HG02840 (cell line): ENCODE data around the gene DIPK1C.

ENCODE experiments used
- ATAC-seq: cut with Tn5 transposase; IDR thresholded peaks from one replicate; pipeline ENCODE4 v1.9.1; 2021; ENCODE audit warnings: mild to moderate bottlenecking, moderate library complexity, moderate number of reproducible peaks; ENCODE audit not compliant: unreplicated experiment, low FRiP score

DIPK1C gene

DNA sequence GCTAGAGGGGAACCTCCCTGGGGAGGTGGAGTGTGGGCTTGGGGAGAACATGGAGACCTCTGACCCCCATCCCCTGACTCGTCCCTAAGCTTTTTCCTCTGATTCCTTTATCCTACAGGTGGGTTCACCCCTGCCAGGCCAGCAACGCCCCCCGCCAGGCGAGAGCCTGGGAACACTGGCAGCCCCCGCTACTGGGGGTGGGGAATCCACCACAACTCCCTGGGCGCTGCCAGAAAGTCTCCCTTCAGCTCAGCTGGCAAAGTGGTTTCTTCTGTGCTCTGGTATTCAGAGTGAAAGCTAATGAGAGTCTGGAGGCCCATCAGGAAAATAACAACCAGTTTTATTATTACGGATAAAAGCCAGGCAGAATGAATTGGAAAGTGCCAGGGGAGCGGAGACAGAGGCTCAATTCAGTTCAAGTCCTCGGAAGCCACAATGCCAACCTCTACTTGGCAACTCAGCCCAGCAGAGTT, 2.8 kb downstream of the DIPK1C start:
- no peak for ATAC-seq

DNA sequence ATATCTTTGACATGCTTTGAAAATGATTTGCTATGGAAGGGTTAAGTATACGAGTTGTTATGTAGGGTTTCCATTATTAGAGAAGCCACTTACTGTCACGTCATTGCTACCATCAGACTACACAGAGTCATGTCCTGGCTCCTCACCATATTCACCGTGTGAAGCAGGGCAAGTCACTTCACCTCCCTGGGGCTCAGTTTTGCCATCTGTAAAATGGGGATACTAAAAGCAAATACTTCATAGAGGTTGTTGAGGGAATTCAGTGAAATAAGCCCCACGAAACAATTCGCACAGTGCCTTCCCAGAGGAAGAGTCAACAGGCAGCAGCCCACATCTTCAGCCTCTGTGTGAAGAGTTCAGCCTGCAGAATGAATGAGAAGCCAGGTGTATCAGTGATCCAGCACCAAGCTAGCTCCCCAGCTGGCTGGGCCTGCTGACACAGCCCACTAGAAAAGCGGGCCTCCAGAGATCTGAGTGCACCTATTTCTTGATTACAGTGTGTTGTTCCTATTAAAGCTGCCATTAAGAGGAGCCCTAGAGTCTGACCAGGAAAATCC, 3.4 kb downstream of the DIPK1C start:
- no peak for ATAC-seq

DNA sequence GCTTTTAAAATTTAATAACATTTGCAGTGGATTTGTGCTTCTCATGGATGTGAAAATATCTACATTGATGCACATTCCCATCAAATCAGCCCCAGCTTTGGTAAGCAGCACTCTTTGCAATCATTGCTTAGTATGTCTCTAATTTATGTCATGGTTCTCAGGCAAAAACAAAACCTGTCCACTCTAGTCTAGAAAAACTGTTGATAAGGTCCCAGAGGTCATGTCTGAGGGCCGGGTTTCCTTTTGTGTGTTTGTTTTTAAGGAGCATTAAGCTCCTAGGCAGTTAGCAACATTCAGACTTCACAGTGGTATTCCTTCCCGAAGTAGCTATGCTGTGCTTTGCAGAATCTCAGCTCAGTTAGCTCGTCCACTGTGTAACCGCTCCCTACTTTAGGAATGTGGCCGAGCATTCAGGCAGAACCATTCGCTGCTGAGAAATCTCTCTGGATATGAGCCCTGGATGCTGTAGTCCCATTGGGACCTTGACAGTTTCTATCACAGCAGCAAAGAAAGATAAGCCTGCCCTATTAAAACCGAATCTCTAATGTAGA, 4.0 kb downstream of the DIPK1C start:
- no peak for ATAC-seq

DNA sequence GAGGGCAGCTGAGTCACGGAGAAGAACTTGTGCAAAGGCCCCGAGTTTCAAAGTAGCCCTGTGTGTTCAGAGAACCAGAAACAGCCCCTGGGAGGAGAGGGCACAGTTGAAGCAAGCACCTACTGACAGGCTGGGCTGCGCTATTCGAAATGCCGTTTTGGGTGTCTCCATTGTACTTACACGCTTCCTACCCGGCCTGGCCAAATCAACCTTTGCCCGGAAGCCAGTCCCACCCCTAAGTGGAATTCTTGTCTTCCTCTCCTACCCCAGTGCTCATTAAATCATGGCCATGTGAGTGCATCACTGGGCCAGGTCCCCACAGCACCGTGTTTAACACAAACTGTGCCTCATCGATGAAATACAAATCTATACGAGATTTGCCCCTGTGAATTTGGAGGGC, 6.0 kb downstream of the DIPK1C start:
- no peak for ATAC-seq

DNA sequence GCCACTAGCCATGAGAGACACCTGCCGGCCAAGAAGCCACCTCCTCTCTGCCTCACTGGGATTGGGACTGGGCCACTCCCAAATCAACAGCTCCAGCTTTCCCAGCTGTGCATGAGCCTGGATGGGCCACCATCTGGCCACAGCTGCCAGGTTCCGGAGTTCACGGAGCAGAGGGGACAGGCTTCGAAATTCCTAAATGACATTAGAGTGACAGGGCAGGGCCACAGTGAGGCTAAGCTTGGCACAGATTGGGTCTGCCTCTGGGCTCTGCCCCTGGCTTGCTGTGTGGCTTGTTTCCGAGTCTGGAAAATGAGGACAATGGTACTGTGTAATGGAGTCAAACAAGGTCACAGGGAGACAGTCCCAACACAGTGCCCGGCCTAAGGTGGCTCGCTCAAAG, 6.5 kb downstream of the DIPK1C start:
- no peak for ATAC-seq

DNA sequence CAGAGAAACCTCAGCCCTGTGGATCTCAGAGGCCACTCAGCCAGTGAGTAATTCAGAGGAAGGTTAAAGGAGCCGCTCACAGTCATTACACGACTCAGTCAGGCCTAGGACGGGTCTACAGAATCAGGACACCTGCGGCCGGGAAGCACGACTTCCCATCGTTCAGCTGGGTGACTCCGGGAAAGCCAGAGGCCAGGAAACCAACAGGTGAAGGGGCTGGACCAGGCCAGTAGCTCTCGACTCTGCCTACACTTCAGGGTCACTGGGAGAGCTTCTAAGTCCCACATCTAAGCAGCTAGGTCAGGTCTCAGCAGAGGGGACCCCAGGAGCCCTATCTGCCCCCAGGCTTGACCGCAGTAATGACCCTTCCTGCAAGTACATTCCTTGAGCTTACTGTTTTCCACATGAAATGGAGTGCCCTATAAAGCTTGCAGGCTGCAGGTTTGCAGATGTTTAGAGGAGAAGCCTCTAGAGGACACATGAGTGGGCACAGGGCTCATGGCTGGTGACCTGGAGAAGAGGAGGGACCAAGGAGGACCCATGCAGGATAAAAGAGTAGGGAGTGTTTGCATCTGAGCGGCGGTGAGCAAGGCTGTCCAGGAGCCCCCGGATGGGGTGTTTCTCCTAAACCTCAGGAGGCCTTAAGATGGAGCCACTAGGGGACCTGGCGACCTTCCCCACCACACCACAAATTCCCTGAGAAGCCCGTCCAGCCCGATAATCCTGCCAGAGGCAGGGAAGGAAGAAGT, 9.5 kb downstream of the DIPK1C start:
- ATAC-seq: no peak

DNA sequence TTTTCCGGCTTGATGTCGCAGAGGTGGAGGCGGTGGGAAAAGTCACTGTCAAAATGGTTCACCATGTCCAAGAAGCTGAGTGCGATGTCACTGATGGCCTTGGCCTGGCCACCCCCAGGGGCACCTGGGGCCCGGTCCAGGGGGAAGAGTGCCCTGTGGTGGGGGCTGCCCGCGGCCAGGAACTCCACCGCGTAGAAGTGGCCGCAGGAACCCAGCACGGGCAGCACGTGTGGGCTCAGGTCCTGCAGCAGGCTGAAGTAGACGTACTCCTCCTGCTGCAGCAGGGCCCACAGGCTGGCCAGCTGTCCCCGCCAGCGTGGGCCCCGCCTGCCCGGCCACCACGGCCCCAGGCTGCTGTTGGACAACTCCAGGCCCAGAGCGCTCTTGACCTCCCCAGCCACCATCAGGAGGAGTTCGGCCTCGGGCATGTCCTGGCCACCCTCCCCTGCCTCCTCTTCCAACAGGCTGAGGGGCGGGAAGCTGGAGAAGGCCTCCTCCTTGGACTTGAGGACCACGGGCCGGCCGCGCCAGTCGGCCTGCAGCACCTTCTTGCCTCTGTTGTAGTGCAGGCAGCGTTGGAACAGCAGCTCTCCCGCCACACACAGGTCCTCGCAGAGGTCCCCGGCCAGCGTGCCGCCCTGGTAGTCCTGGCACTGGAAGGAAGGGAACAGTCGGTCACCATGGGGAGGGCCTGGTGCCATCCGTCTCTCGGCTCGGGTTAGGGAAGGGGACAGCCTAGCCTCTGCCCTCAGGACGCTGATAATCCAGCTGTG, 10.3 kb downstream of the DIPK1C start:
- ATAC-seq: no peak

DNA sequence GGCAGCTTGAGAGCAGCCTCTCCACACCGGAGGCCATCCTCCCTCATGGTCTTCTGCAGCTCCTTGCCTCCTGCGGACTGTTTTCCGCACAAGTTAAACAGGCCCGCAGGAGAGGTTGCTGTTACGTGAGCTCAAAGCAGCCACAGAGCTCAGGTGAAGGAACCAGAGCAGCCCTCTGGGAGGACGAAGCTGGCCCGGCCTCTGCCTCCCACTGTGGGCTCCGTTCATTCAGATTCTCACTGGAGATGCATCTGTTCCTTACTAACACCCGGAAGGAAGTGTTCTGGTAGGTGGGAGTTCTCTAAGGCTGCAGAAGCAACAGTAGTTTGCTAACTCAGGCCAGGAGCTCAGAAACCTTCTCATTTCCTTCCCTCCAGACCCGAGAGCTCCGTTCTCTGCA, 10.9 kb downstream of the DIPK1C start:
- ATAC-seq: no peak

DNA sequence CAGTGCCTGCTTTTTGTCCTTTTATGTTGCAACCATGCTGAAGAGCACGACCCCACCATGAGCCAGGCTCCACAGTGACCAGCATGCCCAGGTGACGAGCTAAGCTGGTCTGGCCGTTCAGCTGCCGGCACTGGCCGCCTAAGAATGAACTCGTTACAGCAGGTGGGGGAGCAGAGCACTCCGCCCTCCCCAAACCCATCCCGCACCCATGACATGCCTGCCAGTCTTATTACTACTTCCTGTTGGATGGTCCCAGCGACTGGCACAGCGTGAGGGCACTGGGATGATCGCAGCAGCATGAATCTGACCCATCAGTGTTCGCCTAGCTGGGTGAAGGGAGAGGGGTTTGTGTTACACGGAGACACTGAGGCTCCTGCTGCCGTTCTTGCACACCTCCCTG, 11.5 kb downstream of the DIPK1C start:
- no peak for ATAC-seq

DNA sequence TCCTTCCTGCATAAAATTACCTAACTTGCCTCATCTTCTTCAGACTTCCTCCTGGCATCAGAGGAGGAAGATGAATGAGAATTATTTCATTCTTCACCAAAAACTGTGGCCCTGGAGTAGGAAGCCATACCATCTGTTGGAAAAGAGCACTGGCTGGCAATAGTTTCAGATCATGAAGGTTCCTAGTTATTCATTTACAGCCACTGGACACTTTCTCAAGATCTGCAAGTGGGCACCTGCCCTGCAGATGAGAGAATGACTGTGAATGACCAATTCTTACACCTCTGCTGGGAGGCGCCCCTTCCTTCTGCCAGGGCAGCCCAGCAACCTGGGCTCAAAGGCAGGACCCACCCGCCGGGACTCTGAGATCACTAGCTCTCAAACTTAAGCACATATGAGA, 13.0 kb downstream of the DIPK1C start:
- ATAC-seq: no peak

DNA sequence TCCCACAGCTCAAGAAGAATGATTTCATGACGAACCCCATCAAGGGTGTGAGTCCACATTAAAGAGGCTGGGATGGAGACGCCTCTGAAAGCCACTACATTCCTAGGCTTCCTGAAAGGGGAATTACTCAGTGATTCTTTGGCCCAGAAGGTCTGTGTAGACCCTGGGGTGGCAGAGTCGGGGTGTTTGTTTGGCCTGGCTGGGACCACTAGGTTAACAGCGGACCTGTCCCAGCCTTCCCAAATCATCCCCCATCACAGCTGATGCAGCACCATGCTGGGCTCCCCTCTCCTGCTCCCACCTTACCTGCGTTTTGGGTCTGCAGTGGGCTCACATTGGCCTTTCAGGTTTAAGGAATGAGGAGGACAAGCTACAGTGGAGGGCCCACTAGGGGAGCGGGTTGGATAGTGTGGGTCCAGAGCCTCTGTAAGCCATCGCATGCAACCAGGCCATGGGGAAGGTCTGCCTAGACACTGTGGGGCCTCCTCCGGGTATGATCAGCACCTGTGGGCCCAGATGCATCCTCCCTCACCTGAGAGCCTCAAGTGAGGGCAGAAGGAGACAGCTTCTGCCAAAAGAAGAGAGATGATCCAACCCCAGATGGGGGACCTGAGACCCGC, 16.2 kb downstream of the DIPK1C start:
- no peak for ATAC-seq

DNA sequence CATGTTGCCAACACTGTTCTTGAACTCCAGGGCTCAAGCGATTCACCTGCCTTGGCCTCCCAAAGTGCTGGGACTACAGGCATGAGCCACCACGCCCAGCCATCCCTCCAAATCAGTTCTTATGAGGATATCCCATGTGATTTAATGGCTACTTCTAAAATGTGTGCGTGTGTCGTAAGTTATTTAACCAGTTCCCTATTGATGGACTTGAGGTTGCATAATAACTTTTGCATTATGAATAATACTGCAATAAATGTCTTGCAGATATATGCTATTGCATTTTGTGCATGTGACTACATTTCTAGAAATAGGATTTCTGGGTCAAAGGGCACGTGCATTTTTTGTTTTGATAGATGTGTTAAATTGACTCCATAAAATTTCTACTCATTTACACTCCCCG, 19.0 kb downstream of the DIPK1C start:
- no peak for ATAC-seq

DNA sequence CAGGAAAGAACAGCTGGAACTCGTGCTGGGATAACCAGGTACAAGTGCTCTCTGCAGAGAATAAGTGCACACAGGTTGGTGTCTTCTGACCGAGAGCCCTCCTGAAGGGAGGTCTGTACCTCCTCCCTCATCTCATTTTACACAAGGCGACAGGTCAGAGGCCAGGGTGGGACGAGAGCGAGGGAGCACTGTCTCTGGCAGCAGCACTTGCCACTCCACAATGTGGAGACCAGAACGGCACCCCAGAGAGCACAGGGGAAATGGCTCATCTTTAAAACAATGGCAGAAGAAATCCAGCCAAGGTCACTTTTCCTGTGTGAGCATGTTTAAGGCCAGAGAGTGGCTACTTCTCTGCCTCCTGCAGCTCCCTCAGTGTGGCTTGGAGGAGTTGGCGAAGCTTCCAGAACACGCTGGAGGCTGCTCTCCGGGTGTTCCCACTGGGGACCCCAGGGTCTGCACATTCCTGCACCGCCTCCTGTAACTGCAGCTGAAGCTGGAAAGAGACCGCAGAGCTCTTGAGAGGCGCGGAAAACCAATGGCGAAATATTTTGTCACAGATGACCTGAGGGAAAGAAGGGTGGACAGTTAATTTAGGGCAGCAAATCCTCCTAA, 20.8 kb downstream of the DIPK1C start:
- ATAC-seq: no peak

DNA sequence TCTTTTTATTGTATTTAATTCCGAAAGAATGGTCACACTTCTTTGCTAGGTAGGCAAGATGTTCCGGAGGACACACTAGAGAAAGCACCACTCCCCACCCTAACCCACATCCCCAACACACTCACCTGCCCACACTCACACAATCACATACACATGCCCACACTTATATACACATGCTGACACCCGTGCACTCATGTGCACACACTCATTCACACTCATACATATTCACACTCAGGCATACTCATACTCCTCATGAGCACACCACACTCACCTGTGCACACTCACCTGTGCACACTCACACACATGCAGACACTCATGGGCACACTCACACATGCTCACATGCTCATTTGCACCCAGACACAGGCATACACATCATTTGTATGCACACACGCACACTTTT, 21.4 kb downstream of the DIPK1C start:
- no peak for ATAC-seq

DNA sequence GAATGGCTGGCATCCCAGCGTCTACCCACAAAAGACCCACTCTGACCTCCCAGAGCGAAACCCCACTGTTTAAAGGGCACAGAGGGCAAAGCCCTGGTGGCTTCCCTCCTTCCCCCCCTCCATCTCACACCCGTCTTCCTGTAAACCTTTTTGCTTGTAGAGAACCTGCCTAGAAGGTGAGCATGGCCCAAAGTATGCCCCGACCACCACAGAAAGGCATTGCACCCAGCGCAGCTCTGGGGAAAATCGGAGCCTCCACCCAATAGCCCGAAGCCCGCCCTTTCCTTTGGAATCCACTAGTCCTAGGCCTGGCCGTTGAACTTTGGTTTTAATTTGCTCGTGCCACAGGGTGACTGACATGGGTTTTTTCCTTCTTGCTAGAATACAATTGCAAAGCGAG, 22.6 kb downstream of the DIPK1C start:
- ATAC-seq: no peak

DNA sequence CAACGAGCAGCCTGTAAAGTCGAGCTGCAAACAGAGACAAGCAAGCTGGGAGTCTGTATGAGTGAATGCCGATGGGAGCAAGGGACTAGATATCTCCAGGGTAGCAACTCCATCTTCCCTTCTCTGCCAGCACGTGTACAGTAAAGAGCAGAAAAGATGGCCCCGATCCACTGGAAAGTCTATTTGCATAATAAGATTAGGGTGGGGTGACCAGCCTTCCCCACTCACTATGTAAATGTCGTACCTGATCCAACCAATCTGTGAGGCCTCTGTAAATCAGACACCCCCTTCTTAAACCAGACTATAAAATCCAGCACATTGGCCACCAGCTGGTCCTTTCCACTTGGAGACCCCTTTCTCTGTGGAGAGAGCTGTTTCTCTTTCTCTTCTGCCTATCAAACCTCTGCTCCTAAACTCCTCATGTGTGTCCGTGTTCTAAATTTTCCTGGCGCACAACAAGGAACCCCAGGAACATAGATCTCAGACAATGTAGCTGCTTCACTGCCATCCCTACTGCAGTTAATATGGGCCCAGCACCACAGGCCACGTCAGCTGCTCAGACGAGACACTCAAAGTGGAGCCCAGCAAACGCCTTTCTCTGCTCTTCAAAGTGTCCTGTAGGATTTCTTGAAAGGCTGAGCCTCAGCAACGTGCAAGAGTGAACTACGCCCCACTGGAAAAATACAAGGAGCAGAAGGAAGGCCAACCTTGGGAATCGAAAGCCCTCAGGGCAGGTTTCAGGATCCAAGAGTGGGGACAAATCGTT, 26.1 kb downstream of the DIPK1C start:
- no peak for ATAC-seq

DNA sequence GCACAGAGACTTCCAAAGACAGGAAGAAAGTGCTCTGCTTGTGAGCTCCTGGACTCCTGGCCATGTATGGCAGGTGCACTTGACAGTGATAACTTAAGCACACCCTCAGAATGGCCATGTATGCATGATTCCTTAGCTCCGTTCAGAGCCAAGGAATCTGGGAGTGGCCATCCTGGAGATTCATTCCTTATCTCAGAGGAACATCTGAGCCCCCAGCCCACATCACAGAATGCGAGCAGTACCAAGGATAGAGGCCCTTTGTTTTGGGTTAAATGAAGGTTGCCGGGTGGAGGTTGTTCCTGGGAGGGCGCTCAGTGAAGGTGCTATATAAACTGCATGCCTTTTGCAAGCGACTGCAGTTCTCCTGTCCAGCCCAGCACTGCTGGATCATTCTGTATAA, 26.9 kb downstream of the DIPK1C start:
- ATAC-seq: no peak

DNA sequence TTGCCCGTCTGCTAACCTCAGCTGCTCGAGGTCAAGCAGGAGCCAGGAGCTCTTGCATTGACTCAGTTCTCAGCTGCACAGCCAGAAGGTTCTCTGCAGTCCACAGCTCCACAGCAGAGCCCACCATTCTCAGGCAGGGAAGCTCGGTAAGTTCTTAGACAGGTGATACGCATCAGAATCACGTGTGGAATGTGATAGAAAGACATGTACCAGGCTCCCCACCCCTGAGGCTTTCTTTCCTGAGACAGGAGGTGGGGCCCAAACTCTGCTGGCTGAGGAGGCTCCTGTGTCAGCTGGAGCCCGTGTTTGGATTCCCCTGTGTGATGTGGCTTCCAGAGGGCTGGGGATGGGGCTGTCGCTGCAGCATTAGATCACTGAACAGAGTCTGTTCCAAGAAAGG, 28.0 kb downstream of the DIPK1C start:
- ATAC-seq: no peak

DNA sequence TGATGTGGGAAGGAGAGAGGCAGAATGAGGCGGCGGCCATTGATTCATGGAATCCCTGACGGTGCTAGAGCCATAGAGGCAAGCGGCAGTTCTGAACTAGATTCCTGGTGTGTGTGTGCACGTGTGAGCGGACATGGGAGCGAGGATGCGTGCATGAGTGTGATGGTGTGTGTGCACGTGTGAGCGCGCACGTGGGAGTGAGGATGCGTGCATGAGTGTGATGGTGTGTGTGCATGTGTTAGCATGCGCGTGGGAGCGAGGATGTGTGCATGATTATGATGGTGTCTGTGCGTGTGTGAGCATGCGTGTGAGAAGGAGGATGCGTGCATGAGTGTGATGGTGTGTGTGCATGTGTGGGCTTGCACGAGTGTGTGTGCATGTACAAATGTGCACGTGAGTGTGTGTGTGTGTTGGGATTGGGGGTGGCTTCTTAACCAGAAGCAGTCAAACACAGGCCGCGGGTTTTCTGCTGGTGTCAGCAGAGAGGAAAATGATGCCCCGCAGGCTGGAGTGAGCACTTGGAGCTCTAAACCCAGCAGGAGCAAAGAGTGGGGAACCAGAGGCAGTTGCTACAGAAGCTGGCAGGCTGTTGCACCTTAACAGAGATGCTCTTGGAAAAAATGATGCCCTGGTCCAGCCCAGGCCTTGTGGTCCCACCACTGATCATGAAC, 29.5 kb downstream of the DIPK1C start:
- ATAC-seq: no peak
